SK-N-SH treated with all-trans-retinoic acid at 6 μM for 48 hours (cell line): ENCODE data around the gene CABYR.

Experiments used
- ATAC-seq: fragments of 200-7000 bp; cut with Tn5 transposase; 3 replicates; pipeline ENCODE4 v1.9.1; 2020; ENCODE audit warnings: mild to moderate bottlenecking, moderate library complexity
- ARNTL ChIP-seq: fragments of 450-650 bp; formaldehyde crosslinking; IDR thresholded peaks from 2 replicates; pipeline ENCODE4 v1.5.0; 2020; ENCODE audit warnings: low read depth, mild to moderate bottlenecking, moderate library complexity, borderline replicate concordance
- BACH2 ChIP-seq: fragments of 250-450 bp; sonication (Bioruptor Pico); IDR thresholded peaks from 2 replicates; pipeline ENCODE4 v1.9.0; 2021; ENCODE audit warnings: mild to moderate bottlenecking, borderline replicate concordance
- CSDC2 ChIP-seq: fragments of 250-450 bp; sonication (Bioruptor Pico); IDR thresholded peaks from 2 replicates; pipeline ENCODE4 v1.5.0; 2020; ENCODE audit warnings: mild to moderate bottlenecking, moderate library complexity
- ESRRG ChIP-seq: fragments of 250-450 bp; sonication (Bioruptor Pico); IDR thresholded peaks from 2 replicates; pipeline ENCODE4 v1.6.1; 2021; ENCODE audit warnings: mild to moderate bottlenecking
- GLIS3 ChIP-seq: fragments of 250-450 bp; sonication (Bioruptor Pico); IDR thresholded peaks from 2 replicates; pipeline ENCODE4 v1.5.0; 2020; ENCODE audit warnings: mild to moderate bottlenecking, moderate library complexity
- ISL1 ChIP-seq: fragments of 250-450 bp; sonication (Bioruptor Pico); IDR thresholded peaks from 2 replicates; pipeline ENCODE4 v2.1.2; 2022; ENCODE audit warnings: mild to moderate bottlenecking, moderate library complexity
- OSR1 ChIP-seq: fragments of 250-450 bp; sonication (Bioruptor Pico); IDR thresholded peaks from 2 replicates; pipeline ENCODE4 v1.8.0; 2022; ENCODE audit warnings: moderate library complexity, mild to moderate bottlenecking, inconsistent platforms
- PPARA ChIP-seq: fragments of 250-450 bp; sonication (Bioruptor Pico); IDR thresholded peaks from 2 replicates; pipeline ENCODE4 v1.5.0; 2020; ENCODE audit warnings: mild to moderate bottlenecking, borderline replicate concordance
- RARB ChIP-seq: fragments of 250-450 bp; sonication (Bioruptor Pico); IDR thresholded peaks from 2 replicates; pipeline ENCODE4 v1.8.0; 2021; ENCODE audit warnings: mild to moderate bottlenecking, moderate library complexity
- SNAI2 ChIP-seq: fragments of 250-450 bp; sonication (Bioruptor Pico); IDR thresholded peaks from 2 replicates; pipeline ENCODE4 v1.5.0; 2020; ENCODE audit warnings: mild to moderate bottlenecking, moderate library complexity
- TCF4 ChIP-seq: fragments of 250-450 bp; sonication (Bioruptor Pico); IDR thresholded peaks from 2 replicates; pipeline ENCODE4 v1.8.0; 2021; ENCODE audit warnings: mild to moderate bottlenecking, moderate library complexity, borderline replicate concordance
- TOX ChIP-seq: fragments of 250-450 bp; sonication (Bioruptor Pico); IDR thresholded peaks from 2 replicates; pipeline ENCODE4 v1.8.0; 2021; ENCODE audit warnings: mild to moderate bottlenecking, moderate library complexity, borderline replicate concordance
- ZC3H10 ChIP-seq: fragments of 250-450 bp; sonication (Bioruptor Pico); IDR thresholded peaks from 2 replicates; pipeline ENCODE4 v1.5.1; 2021; ENCODE audit warnings: mild to moderate bottlenecking, moderate library complexity
- ZFP30 ChIP-seq: fragments of 450-650 bp; formaldehyde crosslinking; IDR thresholded peaks from 2 replicates; pipeline ENCODE4 v1.5.0; 2022; ENCODE audit warnings: mild to moderate bottlenecking, moderate library complexity
- ZNF565 ChIP-seq: fragments of 450-650 bp; formaldehyde crosslinking; conservative IDR thresholded peaks from 2 replicates; pipeline ENCODE4 v1.5.0; 2020; ENCODE audit warnings: low read depth, mild to moderate bottlenecking, moderate library complexity
- ZNF70 ChIP-seq: fragments of 450-650 bp; formaldehyde crosslinking; IDR thresholded peaks from 2 replicates; pipeline ENCODE4 v1.5.0; 2020; ENCODE audit warnings: mild to moderate bottlenecking, moderate library complexity
- ZNF8 ChIP-seq: fragments of 450-650 bp; formaldehyde crosslinking; IDR thresholded peaks from 2 replicates; pipeline ENCODE4 v1.5.0; 2020; ENCODE audit warnings: mild to moderate bottlenecking, moderate library complexity
- TF ChIP-seq, protein P1 (sequence below): fragments of 250-450 bp; sonication (Bioruptor Pico); IDR thresholded peaks from 2 replicates; pipeline ENCODE4 v1.5.1; 2020; ENCODE audit warnings: low read depth, mild to moderate bottlenecking, moderate library complexity
- TF ChIP-seq, protein P2 (sequence below): fragments of 250-450 bp; sonication (Bioruptor Pico); IDR thresholded peaks from 2 replicates; pipeline ENCODE4 v1.8.0; 2021; ENCODE audit warnings: low read depth, mild to moderate bottlenecking, moderate library complexity, borderline replicate concordance
- TF ChIP-seq, protein P3 (sequence below): fragments of 250-450 bp; sonication (Bioruptor Pico); IDR thresholded peaks from 2 replicates; pipeline ENCODE4 v1.5.0; 2020; ENCODE audit warnings: mild to moderate bottlenecking, moderate library complexity
- TF ChIP-seq, protein P4 (sequence below): fragments of 250-450 bp; sonication (Bioruptor Pico); IDR thresholded peaks from 2 replicates; pipeline ENCODE4 v1.5.1; 2021; ENCODE audit warnings: mild to moderate bottlenecking, moderate library complexity
- TF ChIP-seq, protein P5 (sequence below): fragments of 250-450 bp; sonication (Bioruptor Pico); IDR thresholded peaks from 2 replicates; pipeline ENCODE4 v1.8.0; 2020; ENCODE audit warnings: mild to moderate bottlenecking, moderate library complexity, borderline replicate concordance

CABYR gene

DNA sequence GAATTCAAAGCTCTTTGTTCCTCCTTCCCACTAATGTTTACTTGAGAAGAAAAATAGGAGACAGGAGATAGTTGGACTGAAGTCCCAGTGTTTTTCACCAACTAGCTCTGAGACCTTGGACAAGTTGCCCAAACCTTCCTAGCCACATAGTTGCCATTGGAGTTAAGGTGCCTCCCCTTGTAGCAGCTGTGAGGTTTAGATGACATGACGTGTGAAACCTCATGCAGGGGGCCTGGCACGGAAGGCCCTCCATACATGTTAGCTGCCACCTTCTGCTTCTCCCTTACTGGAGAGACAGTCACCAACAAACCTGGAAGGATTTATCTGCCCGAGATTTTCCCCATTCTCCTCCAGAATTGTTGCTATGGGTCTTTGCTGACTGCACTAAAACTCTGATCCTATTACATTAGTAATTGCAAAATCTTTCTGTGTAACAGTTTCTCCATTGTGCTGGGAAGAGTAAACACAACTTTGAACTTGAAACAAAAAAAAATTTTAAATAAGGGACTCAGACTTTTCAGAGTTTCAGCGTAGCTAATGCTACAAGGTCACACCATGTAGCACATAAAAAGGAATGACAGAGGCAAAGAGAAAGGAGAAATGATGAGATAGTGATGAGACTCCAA, 23.8 kb upstream of the CABYR start:
- TF ChIP-seq ARNTL (CRISPR knock-in tag) (no peak), GLIS3 (CRISPR knock-in tag) (no peak)
- ATAC-seq = no peak

DNA sequence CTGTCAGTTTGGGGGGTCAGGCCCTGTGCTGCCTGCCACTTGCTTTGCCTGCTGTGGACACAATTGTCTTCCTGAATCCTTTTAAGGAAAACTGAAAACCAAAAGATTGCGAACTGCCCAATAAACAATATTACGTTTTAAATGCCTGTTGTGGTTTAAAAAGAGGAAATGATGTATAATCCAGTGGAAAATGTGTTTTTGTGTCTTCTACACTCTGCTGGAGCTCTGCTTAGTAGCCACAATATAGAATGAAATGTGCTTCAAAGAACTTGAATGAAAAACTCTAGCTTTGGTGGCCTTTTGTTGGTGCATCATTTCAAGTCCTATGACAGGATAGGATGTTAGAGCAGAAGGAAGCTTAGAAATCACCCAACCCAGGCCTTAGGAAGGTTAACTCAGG, 23.2 kb upstream of the CABYR start:
- TF ChIP-seq, protein P1, sequence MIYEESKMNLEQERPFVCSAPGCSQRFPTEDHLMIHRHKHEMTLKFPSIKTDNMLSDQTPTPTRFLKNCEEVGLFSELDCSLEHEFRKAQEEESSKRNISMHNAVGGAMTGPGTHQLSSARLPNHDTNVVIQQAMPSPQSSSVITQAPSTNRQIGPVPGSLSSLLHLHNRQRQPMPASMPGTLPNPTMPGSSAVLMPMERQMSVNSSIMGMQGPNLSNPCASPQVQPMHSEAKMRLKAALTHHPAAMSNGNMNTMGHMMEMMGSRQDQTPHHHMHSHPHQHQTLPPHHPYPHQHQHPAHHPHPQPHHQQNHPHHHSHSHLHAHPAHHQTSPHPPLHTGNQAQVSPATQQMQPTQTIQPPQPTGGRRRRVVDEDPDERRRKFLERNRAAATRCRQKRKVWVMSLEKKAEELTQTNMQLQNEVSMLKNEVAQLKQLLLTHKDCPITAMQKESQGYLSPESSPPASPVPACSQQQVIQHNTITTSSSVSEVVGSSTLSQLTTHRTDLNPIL (CRISPR knock-in tag) = no peak
- TF ChIP-seq ZNF565 (CRISPR knock-in tag) (no peak), ZNF8 (no peak), ESRRG (CRISPR knock-in tag) (no peak), CSDC2 (no peak), ZC3H10 (no peak), PPARA (no peak), TOX (no peak), ISL1 (CRISPR knock-in tag) (no peak), OSR1 (CRISPR knock-in tag) (no peak), RARB (no peak), ARNTL (CRISPR knock-in tag) (no peak), ZNF70 (CRISPR knock-in tag) (no peak), SNAI2 (CRISPR knock-in tag) (no peak), TCF4 (no peak), BACH2 (CRISPR knock-in tag) (no peak)
- TF ChIP-seq, protein P2, sequence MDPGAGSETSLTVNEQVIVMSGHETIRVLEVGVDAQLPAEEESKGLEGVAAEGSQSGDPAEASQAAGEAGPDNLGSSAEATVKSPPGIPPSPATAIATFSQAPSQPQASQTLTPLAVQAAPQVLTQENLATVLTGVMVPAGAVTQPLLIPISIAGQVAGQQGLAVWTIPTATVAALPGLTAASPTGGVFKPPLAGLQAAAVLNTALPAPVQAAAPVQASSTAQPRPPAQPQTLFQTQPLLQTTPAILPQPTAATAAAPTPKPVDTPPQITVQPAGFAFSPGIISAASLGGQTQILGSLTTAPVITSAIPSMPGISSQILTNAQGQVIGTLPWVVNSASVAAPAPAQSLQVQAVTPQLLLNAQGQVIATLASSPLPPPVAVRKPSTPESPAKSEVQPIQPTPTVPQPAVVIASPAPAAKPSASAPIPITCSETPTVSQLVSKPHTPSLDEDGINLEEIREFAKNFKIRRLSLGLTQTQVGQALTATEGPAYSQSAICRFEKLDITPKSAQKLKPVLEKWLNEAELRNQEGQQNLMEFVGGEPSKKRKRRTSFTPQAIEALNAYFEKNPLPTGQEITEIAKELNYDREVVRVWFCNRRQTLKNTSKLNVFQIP (CRISPR knock-in tag) = no peak
- TF ChIP-seq, protein P3, sequence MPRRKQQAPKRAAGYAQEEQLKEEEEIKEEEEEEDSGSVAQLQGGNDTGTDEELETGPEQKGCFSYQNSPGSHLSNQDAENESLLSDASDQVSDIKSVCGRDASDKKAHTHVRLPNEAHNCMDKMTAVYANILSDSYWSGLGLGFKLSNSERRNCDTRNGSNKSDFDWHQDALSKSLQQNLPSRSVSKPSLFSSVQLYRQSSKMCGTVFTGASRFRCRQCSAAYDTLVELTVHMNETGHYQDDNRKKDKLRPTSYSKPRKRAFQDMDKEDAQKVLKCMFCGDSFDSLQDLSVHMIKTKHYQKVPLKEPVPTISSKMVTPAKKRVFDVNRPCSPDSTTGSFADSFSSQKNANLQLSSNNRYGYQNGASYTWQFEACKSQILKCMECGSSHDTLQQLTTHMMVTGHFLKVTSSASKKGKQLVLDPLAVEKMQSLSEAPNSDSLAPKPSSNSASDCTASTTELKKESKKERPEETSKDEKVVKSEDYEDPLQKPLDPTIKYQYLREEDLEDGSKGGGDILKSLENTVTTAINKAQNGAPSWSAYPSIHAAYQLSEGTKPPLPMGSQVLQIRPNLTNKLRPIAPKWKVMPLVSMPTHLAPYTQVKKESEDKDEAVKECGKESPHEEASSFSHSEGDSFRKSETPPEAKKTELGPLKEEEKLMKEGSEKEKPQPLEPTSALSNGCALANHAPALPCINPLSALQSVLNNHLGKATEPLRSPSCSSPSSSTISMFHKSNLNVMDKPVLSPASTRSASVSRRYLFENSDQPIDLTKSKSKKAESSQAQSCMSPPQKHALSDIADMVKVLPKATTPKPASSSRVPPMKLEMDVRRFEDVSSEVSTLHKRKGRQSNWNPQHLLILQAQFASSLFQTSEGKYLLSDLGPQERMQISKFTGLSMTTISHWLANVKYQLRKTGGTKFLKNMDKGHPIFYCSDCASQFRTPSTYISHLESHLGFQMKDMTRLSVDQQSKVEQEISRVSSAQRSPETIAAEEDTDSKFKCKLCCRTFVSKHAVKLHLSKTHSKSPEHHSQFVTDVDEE (CRISPR knock-in tag) = no peak
- TF ChIP-seq, protein P4, sequence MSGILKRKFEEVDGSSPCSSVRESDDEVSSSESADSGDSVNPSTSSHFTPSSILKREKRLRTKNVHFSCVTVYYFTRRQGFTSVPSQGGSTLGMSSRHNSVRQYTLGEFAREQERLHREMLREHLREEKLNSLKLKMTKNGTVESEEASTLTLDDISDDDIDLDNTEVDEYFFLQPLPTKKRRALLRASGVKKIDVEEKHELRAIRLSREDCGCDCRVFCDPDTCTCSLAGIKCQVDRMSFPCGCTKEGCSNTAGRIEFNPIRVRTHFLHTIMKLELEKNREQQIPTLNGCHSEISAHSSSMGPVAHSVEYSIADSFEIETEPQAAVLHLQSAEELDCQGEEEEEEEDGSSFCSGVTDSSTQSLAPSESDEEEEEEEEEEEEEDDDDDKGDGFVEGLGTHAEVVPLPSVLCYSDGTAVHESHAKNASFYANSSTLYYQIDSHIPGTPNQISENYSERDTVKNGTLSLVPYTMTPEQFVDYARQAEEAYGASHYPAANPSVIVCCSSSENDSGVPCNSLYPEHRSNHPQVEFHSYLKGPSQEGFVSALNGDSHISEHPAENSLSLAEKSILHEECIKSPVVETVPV (CRISPR knock-in tag) = no peak
- TF ChIP-seq, protein P5, sequence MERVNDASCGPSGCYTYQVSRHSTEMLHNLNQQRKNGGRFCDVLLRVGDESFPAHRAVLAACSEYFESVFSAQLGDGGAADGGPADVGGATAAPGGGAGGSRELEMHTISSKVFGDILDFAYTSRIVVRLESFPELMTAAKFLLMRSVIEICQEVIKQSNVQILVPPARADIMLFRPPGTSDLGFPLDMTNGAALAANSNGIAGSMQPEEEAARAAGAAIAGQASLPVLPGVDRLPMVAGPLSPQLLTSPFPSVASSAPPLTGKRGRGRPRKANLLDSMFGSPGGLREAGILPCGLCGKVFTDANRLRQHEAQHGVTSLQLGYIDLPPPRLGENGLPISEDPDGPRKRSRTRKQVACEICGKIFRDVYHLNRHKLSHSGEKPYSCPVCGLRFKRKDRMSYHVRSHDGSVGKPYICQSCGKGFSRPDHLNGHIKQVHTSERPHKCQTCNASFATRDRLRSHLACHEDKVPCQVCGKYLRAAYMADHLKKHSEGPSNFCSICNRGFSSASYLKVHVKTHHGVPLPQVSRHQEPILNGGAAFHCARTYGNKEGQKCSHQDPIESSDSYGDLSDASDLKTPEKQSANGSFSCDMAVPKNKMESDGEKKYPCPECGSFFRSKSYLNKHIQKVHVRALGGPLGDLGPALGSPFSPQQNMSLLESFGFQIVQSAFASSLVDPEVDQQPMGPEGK (CRISPR knock-in tag) = no peak
- no peak for ATAC-seq

DNA sequence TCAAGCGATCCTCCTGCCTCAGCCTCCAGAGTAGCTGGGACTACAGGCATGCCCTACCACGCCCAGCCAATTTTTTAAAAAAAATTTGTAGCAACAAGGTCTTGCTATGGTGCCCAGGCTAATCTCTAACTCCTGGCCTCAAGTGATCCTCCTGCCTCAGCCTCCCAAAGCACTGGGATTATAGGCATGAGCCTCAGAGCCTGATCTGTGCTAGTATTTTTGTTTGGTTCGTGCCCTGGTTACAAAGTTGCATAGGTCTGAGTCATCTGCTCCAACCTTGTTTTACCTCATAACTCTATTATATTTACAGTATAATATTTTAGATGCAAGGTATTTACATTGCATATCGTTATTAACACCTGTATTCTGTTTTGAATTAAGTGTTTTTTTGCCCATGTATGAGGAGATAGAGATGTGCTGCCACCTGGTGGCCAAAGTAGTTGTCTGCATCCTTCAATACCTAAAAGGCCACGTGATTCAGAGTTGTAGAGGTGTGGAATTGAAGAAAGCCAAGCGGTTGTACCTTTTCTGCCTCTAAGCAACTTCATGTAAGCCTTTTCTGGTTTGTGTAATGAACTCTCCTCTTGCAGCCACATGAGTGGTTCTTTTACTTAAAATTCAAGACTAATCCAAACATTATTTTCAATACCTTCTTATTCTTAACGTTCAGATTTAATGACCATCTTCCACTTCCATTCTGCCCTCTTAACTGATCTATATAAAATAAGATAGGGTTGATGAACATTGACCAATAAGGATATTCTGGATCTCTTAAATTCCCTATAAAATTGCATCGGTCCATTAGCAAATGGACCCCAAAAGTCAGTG, 19.9 kb upstream of the CABYR start:
- peak; percentile 80 for ATAC-seq
- TF ChIP-seq SNAI2 (CRISPR knock-in tag) (no peak), PPARA (no peak), CSDC2 (no peak), ZC3H10 (no peak), ARNTL (CRISPR knock-in tag) (no peak), ISL1 (CRISPR knock-in tag) (no peak), ZNF8 (no peak), ZFP30 (CRISPR knock-in tag) (no peak)
- TF ChIP-seq, protein P3 (CRISPR knock-in tag) = no peak
- TF ChIP-seq, protein P4 (CRISPR knock-in tag) = no peak
